GM12892 (cell line): ENCODE measurements around the gene IQCE.

ENCODE experiments used
- POLR2A ChIP-seq: IDR thresholded peaks from 2 replicates; pipeline ENCODE4 v1.6.1; 2011; ENCODE audit warnings: low read depth, low read length, control low read depth
- POLR2AphosphoS5 ChIP-seq: IDR thresholded peaks from 2 replicates; pipeline ENCODE4 v1.6.1; 2011; ENCODE audit warnings: low read depth, low read length, control low read depth
- TAF1 ChIP-seq: IDR thresholded peaks from 2 replicates; pipeline ENCODE4 v1.6.1; 2011; ENCODE audit warnings: low read depth, mild to moderate bottlenecking, control low read depth, low read length, borderline replicate concordance

DNA sequence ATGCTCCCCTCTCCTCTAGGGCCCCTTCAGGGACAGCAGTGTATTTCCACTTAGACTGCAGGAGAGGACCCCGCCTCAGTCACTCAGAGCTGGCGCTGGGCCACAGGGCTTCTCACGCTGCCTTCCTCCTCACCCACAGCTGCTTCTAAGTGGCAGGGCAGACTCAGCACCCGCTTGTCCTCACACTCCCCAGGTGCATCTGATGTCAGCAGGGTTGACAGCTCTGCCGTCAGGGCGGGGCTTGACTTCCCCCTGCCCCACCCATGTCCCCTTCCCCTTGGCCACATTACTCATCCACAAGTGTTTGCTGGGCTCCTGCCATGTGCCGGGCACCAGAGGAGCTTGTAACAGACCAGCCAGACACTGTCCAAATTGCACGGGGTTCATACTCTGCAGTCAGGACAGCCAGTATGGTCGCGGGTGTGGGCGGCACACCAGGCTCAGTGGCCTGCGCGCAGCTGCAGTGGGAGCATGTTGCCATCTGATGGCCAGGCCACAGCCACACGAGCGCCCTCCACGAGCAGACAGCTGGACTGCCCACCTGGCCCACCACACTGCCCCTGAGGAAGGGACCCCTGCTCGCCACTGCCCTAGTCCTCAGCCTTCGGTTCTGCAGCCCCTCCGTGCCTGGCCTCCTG lies 43.7 kb downstream of the IQCE start:
- TF ChIP-seq POLR2A (no peak), POLR2AphosphoS5 (no peak), TAF1 (no peak)
